Forelimb muscle (tissue), 1 donor: ENCODE results near the gene PDS5A. TPM values are rescaled to one million over a fixed set of nuclear protein-coding genes. Genes with fewer than 3 reads are reported as not detected.

Experiments used
- polyA plus RNA-seq: library from polyadenylated mRNA; unstranded; fragments of 120-200 nt; gene quantifications from one replicate; pipeline ENCODE4 v1.2.1, GENCODE V29; 2013; ENCODE audit not compliant: insufficient read length

Gene PDS5A
- polyA plus RNA-seq, 1 donor: 29.6 TPM

Other genes starting within 250 kb of the PDS5A start
- 11.3 TPM for gene N4BP2, start 78.9 kb upstream of the PDS5A start, polyA plus RNA-seq
- 0.33 TPM for gene RHOH, start 219.1 kb upstream of the PDS5A start, polyA plus RNA-seq